SK-N-MC (cell line): ENCODE results near the gene HSPB6.

Experiments
- EZH2 ChIP-seq: fragments of 200-600 bp; sonication (generic); IDR thresholded peaks from one replicate; pipeline ENCODE4 v1.6.1; 2017; ENCODE audit warnings: antibody characterized with exemption
- POLR2AphosphoS5 ChIP-seq: IDR thresholded peaks from 2 replicates; pipeline ENCODE4 v1.6.1; 2012; ENCODE audit warnings: mild to moderate bottlenecking, low read depth, low read length, borderline replicate concordance

GRCh38 chr19:35714601-35715354, 42.1 kb downstream of the HSPB6 start:
- TF ChIP-seq POLR2AphosphoS5 (no peak), EZH2 (no peak)
